Pancreas (tissue), 10 donors: ENCODE measurements around the gene ZNF296. TPM values are rescaled to one million over a fixed set of nuclear protein-coding genes. Genes with fewer than 3 reads are reported as not detected.
A peak's percentile ranks its signal among the peaks of the same experiment; 100 is the strongest.

ENCODE experiments used
- ATAC-seq, 4 donors: fragments of 200-7000 bp; cut with Tn5 transposase; one replicate each; pipeline versions ENCODE4 v1.8.0 to v1.9.1; 2020; ENCODE audit warnings: mild to moderate bottlenecking in 4 of 4, moderate library complexity in 4 of 4
- DNase-seq, 6 donors: peaks; one replicate each; pipeline ENCODE4 v3.0.0-alpha.2; 2020
- FAIRE-seq: peaks from 2 replicates; lab custom pipeline; 2012; peaks lifted over from hg19 to GRCh38; lab: Jason Lieb, UNC
- H3K27ac ChIP-seq, 4 donors: fragments of 200-600 bp; sonication (generic); 1 replicate in 3 of 4; 2 replicates in 1 of 4; pipeline versions ENCODE4 v1.5.0 to v1.8.0; 2020
- H3K27me3 ChIP-seq, 4 donors: fragments of 200-600 bp; one replicate each; pipeline ENCODE4 v1.8.0; 2021
- H3K36me3 ChIP-seq, 3 donors: fragments of 200-600 bp; sonication (generic) in 1 of 3; one replicate each; pipeline versions ENCODE4 v1.5.0 to v1.8.0; 2020 to 2021
- H3K4me1 ChIP-seq, 3 donors: fragments of 200-600 bp; one replicate each; pipeline ENCODE4 v1.8.0; 2021
- H3K4me3 ChIP-seq, 4 donors: fragments of 200-600 bp; sonication (generic) in 2 of 4; one replicate each; pipeline versions ENCODE4 v1.5.0 to v1.8.0; 2020 to 2021
- H3K9me3 ChIP-seq, 4 donors: fragments of 200-600 bp; one replicate each; pipeline ENCODE4 v1.8.0; 2021
- WGBS, 2 donors: extraction: QIAGEN DNeasy Blood & Tissue Kit; methylation state at CpG; one replicate each; pipeline ENCODE4 v1.1.7; 2013; 5-methylcytosine and 5-hydroxymethylcytosine counted together
- intact Hi-C, 3 donors: fragments of 100-400 bp; cut with DNase I; formaldehyde crosslinking; loops; one replicate each; pipeline versions ENCODE4 v1.11.1 to v1.14.2; 2022
- polyA plus RNA-seq, 2 donors: library from polyadenylated mRNA; stranded (reverse); fragments of 200-250 nt; gene quantifications; one replicate each; pipeline ENCODE4 v1.2.3, GENCODE V29; 2013
- total RNA-seq, 6 donors: library from RNA; stranded (reverse); fragmentation: NEBNext Ultra II Directional in 4 of 6; extraction: Animal tissue kit (Norgen Biotek cat#: 25700) in 4 of 6; gene quantifications; one replicate each; pipeline versions ENCODE4 v1.2.1 to v1.2.4, GENCODE V29; 2021 to 2023
- TF ChIP-seq, protein P1 (sequence below), 4 donors: fragments of 200-600 bp; sonication (generic) in 3 of 4; IDR thresholded peaks; one replicate each; pipeline versions ENCODE4 v1.5.0 to v1.8.0; 2021; ENCODE audit warnings: antibody characterized with exemption in 4 of 4
- donor health status: healthy with polysubstance abuse.
- donor health status: DM: no; HTN: no; CAD: no; lungs with moderate emphysema.
- donor health status: DM: no; HTN: no; CAD: no.
- donor health status: control.
- donor health status: control.
- donor health status: Bipolar disorder and iron deficiency.
- donor health status: DM: yes; HTN: yes; CAD: no.
- donor health status: DM: no; HTN: no; CAD: no.
- donor health status: DM: no; HTN: no; CAD: no.
- donor health status: DM: yes; HTN: yes; CAD: no.

The ZNF296 gene
- total and polyA plus RNA-seq, 8 donors: 0.15 to 2.1 (median 0.47) TPM

DNA sequence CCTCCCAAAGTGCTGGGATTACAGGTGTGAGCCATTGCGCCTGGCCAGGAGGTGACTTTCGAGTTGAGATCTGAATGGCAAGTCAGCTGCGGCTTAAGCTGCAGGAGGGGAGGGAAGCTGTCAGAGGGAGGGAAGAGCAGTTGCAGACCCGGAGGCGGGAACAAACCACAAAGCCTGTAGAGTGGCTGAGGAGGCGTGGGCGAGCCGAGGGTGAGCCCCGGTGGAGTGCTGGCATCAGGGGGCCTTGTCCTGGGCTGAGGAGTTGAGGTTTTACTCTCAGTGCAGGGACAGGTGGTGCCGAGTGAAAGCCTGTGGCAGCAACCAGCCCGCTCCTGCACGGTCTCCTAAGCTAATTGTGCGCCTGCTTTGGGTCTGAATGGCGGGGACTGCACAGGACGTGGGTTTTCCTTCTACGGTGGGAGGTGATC is 40.9 kb upstream of the ZNF296 start:
- DNase-seq (no peak), FAIRE-seq (no peak), ATAC-seq (peak in 2 of 4 donors; percentile 5)
- 75 to 78% methylated on average over 16 of the region's 16 CpGs for WGBS, 2 donors
- intact Hi-C loops: no loop called here
- Histone ChIP-seq H3K9me3 (no peaks in the 10 kb centered on the region), H3K27me3 (no peaks in the 10 kb centered on the region), H3K27ac (no peak overlapping the region), H3K36me3 (no peaks in the 10 kb centered on the region), H3K4me3 (no peak overlapping the region), H3K4me1 (peaks cover 0 to 16% (median 15%) of the 10 kb centered on the region in 3 donors)
- TF ChIP-seq, protein P1, sequence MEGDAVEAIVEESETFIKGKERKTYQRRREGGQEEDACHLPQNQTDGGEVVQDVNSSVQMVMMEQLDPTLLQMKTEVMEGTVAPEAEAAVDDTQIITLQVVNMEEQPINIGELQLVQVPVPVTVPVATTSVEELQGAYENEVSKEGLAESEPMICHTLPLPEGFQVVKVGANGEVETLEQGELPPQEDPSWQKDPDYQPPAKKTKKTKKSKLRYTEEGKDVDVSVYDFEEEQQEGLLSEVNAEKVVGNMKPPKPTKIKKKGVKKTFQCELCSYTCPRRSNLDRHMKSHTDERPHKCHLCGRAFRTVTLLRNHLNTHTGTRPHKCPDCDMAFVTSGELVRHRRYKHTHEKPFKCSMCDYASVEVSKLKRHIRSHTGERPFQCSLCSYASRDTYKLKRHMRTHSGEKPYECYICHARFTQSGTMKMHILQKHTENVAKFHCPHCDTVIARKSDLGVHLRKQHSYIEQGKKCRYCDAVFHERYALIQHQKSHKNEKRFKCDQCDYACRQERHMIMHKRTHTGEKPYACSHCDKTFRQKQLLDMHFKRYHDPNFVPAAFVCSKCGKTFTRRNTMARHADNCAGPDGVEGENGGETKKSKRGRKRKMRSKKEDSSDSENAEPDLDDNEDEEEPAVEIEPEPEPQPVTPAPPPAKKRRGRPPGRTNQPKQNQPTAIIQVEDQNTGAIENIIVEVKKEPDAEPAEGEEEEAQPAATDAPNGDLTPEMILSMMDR (IDR thresholded peaks at IDR 0.05): no peak

DNA sequence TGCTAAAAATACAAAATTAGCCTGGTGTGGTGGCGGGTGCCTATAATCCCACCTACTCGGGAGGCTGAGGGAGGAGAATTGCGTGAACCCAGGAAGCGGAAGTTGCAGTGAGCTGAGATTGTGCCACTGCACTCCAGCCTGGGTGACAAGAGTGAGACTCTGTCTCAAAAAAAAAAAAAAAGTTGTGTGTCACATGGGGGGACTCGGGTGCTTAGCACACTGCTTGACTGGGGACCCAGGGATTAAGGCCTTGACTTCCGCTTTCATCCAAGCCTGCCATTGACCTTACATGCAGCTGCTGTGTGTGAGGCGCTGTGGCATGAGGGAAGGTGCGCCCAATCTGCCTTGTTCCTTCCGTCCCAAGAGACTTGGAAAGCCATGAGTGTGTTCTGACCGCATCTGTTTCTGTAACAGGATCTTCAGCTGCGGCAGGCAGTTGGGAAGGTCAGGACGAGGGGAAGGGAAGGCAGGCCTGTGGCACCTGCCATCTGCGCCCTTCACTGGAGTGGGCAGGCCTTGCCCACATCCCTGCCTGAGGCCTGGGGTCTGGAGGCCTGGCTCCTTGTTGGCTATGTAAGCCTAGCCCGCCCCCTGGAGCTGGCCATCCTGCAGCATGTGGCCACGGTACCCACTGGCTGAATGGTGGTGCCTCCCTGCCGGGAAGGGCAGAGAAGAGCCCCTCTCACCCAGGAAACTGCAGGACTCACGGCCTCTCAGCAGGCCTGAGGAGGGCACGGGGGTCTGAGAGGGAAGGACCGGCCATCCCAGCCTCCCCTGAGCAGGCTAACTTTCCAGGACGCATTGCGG is 39.7 kb upstream of the ZNF296 start:
- Histone ChIP-seq H3K27me3 (no peaks in the 10 kb centered on the region), H3K9me3 (no peaks in the 10 kb centered on the region), H3K36me3 (no peaks in the 10 kb centered on the region), H3K4me1 (peaks cover 0 to 16% (median 15%) of the 10 kb centered on the region in 3 donors), H3K27ac (no peak overlapping the region), H3K4me3 (no peak overlapping the region)
- TF ChIP-seq, protein P1 (IDR thresholded peaks at IDR 0.05): no peak
- FAIRE-seq: no peak
- WGBS, 2 donors: 95 to 96% methylated on average over 21 of the region's 21 CpGs
- DNase-seq: no peak
- intact Hi-C loops: no loop called here
- ATAC-seq: no peak

DNA sequence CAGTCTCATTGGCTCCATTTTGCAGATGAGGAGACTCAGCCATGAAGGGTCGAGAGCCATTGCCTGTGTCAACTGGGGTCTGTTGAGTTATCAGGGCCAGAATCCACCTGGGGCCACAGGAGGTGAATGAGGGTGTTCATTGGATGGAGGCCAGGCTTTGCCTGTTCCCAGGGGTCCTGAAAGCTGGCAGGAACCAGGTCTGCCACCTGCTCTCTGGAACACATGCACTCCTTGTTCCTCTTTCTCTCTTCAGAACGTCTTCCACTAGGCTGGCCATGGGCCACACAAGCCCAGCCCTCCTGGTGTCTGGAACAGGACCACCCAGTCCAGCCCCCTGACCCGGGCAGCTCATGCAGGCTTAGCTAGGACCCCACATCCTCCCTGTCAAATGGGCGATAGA is 37.8 kb upstream of the ZNF296 start:
- no peaks in the 10 kb centered on the region for H3K27me3 ChIP-seq
- peaks cover 0 to 16% (median 15%) of the 10 kb centered on the region in 3 donors for H3K4me1 ChIP-seq

DNA sequence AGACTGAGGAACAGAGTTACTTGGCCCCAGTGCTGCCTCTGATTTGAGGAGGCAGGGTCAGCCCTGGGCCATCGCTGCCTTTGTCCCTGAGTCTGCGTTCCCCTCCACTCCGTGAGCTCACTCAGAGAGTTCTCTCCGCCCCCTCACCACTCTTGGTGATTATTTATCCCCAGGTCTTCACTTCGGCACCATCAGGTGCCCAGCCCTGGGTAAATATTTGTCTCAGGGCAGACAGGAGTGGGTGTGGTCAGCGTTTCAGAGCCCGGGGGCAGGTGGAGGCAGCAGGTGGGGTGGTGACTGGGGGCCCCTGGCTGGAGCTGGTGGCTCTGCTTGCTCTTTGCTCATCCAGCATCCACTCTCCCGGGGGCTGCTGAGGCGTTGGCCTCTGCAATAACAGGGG is 37.4 kb upstream of the ZNF296 start:
- Histone ChIP-seq H3K36me3 (no peaks in the 10 kb centered on the region), H3K4me1 (peaks cover 0 to 16% (median 15%) of the 10 kb centered on the region in 3 donors), H3K9me3 (no peaks in the 10 kb centered on the region), H3K4me3 (no peak overlapping the region), H3K27ac (peak overlapping the region in 1 of 4 donors; percentile 28), H3K27me3 (no peaks in the 10 kb centered on the region)
- TF ChIP-seq, protein P1 (IDR thresholded peaks at IDR 0.05): no peak
- 29 to 30% methylated on average over 9 of the region's 9 CpGs for WGBS, 2 donors
- intact Hi-C loops: no loop called here
- no peak for FAIRE-seq
- peak; percentile 54 to 86 (median 82) for ATAC-seq
- DNase-seq: no peak

More for the DNA sequence above, 37.8 kb upstream of the ZNF296 start:
- no peak for DNase-seq
- no peak overlapping the region for H3K4me3 ChIP-seq
- no peak for FAIRE-seq
- intact Hi-C loops: no loop called here
- no peak for ATAC-seq
- no peaks in the 10 kb centered on the region for H3K9me3 ChIP-seq
- no peaks in the 10 kb centered on the region for H3K36me3 ChIP-seq
- H3K27ac ChIP-seq: peak overlapping the region in 1 of 4 donors; percentile 28
- TF ChIP-seq, protein P1 (IDR thresholded peaks at IDR 0.05): no peak
- WGBS, 2 donors: 89% methylated on average over 4 of the region's 4 CpGs
